ENCODE data around the gene LMO3. TPM values are rescaled to one million over a fixed set of nuclear protein-coding genes. Genes with fewer than 3 reads are reported as not detected.
A peak's percentile ranks its signal among the peaks of the same experiment; 100 is the strongest.

LMO3 gene
- total RNA-seq, 1 donor from 2014 or later, result not detected

DNA sequence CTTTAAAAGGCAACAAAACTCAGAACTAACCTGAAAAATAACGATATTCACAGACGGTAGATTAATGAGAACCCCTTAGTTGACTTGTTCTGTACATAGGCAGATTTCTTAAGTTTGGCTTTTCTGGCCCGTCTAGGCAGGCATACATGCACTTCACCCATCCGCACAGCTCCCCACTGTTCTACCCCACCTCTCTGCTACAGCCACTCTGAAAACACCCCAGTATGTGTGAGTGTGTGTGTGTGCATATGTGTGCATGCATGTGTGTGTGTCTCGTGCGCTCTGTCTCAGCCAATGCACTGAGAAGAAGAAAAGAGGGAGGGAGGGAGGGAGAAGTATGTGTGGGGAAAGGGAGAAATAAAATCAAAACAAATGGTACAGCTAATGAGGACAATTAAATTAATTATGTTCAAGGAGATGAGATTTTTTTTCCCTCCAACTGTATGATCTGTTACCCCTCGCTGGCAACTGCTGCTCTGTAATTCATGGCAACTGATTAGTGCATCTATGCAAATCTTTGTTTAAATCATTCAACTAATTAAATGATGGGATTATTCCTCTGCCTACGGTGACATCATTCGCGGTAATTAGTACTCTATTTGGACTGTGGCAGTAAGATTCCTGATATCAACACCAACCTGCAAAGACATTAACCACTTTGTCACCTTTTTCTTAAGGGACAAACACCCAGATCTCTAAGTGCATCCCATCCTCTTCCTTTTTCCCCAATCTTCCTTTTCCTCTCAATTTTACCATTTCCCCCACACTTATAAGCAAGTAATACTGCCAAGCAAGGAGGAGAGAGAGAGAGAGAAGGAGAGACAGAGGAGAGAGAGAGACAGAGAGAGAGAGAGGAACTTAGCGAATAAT lies 2.2 kb upstream of the LMO3 start:
- no peak overlapping the region for H3K4me3 ChIP-seq (ENCODE audit: low read depth, low read length)
- TF ChIP-seq, protein P1, sequence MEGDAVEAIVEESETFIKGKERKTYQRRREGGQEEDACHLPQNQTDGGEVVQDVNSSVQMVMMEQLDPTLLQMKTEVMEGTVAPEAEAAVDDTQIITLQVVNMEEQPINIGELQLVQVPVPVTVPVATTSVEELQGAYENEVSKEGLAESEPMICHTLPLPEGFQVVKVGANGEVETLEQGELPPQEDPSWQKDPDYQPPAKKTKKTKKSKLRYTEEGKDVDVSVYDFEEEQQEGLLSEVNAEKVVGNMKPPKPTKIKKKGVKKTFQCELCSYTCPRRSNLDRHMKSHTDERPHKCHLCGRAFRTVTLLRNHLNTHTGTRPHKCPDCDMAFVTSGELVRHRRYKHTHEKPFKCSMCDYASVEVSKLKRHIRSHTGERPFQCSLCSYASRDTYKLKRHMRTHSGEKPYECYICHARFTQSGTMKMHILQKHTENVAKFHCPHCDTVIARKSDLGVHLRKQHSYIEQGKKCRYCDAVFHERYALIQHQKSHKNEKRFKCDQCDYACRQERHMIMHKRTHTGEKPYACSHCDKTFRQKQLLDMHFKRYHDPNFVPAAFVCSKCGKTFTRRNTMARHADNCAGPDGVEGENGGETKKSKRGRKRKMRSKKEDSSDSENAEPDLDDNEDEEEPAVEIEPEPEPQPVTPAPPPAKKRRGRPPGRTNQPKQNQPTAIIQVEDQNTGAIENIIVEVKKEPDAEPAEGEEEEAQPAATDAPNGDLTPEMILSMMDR (conservative IDR thresholded peaks at IDR 0.05; ENCODE audit: low read depth, low read length), result no peak
- DNase-seq (ENCODE audit: low read depth), result no peak

DNA sequence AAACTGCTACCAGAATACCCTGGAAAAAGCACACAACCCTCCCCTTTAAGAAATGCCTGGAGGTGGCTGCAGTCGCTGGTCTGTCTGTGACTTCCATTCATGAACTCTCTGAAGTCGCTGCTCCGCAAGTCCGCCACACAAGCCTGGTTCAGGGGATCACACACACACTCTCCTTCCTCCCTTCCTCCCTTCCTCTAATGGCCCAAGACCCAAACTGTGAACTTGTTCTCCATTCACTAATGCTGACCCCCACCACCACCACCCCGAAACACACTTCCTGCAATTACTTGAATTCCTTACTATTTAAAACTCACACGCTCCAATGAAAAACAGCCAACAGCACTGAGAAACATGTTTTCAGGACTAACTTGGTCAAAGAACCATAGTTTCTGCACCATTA lies 1.0 kb upstream of the LMO3 start:
- H3K4me3 ChIP-seq (ENCODE audit: low read depth, low read length), result no peak overlapping the region
- TF ChIP-seq, protein P1 (conservative IDR thresholded peaks at IDR 0.05; ENCODE audit: low read depth, low read length), result no peak
- DNase-seq (ENCODE audit: low read depth), result no peak

DNA sequence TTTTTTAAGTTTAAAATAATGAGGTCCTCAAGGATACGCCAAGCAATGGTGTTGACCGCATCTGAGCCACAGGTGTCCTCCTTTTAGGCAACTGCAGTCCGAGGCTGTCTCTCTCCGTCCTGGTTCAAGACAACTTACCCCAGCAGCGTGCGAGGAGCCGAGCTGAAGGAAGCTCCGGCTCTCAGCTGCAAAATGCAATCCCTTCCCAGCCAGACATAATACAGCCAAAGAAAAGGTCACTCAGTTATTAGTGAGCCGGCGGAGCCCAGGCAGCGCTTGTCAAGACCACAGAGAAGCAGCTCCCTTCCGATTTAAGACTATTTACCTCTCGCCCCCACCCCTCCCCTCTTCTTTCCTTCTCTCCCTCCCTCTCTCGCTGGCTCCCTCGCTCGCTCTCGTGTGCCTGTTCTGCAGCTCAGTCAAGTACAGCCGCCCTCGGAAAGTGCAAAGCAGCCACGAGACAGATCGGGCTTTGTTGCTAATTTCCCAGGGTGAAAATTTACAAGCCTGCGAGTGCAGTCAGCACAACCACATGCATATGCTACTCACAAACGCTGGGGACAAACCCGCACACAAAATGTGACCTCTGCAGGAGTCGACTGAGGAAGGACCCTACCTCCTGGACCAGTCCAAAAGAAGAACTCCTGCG lies 363 bp upstream of the LMO3 start:
- peak overlapping the region; percentile 58 for H3K4me3 ChIP-seq (ENCODE audit: low read depth, low read length)
- TF ChIP-seq, protein P1 (conservative IDR thresholded peaks at IDR 0.05; ENCODE audit: low read depth, low read length), result no peak
- DNase-seq (ENCODE audit: low read depth), result no peak

DNA sequence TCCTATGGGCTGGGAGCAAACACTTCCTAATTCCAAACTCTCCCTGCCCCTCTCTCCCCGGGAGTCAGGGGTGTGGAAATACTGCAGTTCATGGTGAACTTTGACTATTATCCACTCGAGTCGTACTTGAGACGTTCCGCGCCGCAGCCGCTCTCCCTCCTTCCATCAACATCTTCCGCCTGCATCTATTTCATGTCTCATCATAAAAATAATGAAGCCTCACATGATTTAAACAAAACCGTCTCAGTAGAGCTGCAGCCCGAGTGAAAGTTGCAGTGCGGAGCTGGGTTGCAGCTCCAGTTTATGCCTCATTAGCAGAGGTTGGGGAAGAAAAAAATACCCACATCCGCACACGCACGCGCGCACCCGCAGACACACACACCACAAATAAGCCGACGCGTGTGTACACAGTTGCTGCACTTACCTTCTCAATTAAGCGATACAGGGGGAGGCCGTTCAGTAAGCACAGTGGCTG lies 283 bp downstream of the LMO3 start:
- DNase-seq (ENCODE audit: low read depth), result no peak
- TF ChIP-seq, protein P1 (conservative IDR thresholded peaks at IDR 0.05; ENCODE audit: low read depth, low read length), result no peak
- peak overlapping the region; percentile 58 for H3K4me3 ChIP-seq (ENCODE audit: low read depth, low read length)

DNA sequence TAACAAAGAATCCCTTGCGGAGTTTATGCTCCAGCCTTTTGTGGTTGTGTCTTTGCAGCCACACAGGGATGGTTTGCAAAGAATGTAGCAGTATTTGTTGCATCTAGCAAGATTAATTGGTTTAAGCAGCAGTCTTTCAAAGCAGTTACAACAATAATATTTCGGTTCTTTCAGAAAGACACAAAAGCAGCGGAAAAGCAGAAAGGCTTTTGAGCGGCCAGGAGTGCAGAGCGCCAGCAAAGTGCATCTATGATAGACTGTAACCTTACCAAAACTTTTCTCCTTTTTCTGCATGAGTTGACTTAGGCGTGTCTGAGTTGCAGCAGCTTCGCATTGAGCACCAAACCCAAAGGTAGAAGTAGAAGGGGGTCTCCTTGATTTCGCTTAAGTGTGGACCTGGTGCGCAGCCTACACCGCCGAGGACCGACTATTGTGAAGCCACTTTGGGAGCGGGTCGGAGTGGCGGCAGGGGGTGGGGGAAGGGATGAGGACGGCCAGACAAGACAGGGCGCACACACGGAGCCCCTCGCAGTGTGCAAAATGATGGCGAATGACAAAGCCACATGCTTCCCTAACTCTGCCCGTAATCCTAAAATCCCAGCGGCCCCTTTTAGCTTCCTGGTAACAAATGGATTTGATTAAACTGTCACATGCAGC lies 1.2 kb downstream of the LMO3 start:
- no peak overlapping the region for H3K4me3 ChIP-seq (ENCODE audit: low read depth, low read length)
- TF ChIP-seq, protein P1 (conservative IDR thresholded peaks at IDR 0.05; ENCODE audit: low read depth, low read length), result no peak
- DNase-seq (ENCODE audit: low read depth), result no peak

DNA sequence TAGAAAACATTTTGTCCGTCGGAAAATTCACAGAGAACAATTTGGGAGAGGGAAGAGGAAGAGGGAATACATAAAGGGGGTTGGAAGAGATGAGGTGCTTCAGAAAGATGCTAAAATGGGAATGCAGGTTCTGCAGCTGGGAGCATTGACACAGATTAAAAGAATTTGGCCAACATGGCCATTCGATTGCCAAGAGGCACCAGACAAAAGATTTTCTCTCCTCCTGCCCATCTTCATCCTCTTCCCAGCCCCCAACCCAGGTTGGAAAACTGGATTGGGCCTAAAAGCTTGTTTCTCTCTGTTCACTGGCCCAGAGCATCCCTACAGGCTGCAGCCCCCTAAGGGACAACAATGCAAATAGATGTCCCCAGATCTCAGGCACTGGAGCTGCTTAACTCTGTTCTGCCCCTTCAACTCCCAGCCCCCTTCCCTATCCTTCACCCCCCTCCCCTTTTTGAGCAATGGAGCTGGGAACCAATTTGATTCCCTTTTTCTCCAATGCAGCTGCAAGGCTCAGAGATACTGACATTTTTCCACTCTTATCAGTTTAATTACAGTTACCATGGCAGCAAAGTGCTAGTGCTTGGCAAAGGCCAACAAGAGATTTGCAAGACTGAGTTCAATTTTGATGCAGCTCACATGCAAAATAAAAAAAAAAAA lies 1.9 kb downstream of the LMO3 start:
- no peak overlapping the region for H3K4me3 ChIP-seq (ENCODE audit: low read depth, low read length)
- DNase-seq (ENCODE audit: low read depth), result no peak
- TF ChIP-seq, protein P1 (conservative IDR thresholded peaks at IDR 0.05; ENCODE audit: low read depth, low read length), result no peak
